Fibroblast of the aortic adventitia (primary cell): ENCODE data around the gene C6orf47. TPM values are rescaled to one million over a fixed set of nuclear protein-coding genes. Genes with fewer than 3 reads are reported as not detected.

Experiments
- DNase-seq: peaks from one replicate; pipeline ENCODE4 v3.0.0-alpha.2; 2010; ENCODE audit warnings: low read depth
- H3K4me3 ChIP-seq: 2 replicates; pipeline ENCODE4 v1.5.1; 2011; ENCODE audit warnings: low read depth, mild to moderate bottlenecking, control low read depth, low read length, moderate library complexity
- small RNA-seq: library from RNA; depleted of rRNA; stranded (forward); fragments of <200 nt; gene quantifications from one replicate; pipeline ENCODE3, GENCODE V24; 2012
- total RNA-seq: library from RNA; depleted of rRNA; stranded (reverse); fragments of >200 nt; gene quantifications from 2 replicates; pipeline ENCODE4 v1.2.3, GENCODE V29; 2012; ENCODE audit warnings: low replicate concordance
- TF ChIP-seq, protein P1 (sequence below): IDR thresholded peaks from 2 replicates; pipeline ENCODE4 v1.5.1; 2011; ENCODE audit warnings: mild to moderate bottlenecking, low read length, control low read depth, inconsistent platforms; ENCODE audit not compliant: insufficient read depth

The C6orf47 gene
- total RNA-seq, 1 donor = 18.4 TPM

DNA sequence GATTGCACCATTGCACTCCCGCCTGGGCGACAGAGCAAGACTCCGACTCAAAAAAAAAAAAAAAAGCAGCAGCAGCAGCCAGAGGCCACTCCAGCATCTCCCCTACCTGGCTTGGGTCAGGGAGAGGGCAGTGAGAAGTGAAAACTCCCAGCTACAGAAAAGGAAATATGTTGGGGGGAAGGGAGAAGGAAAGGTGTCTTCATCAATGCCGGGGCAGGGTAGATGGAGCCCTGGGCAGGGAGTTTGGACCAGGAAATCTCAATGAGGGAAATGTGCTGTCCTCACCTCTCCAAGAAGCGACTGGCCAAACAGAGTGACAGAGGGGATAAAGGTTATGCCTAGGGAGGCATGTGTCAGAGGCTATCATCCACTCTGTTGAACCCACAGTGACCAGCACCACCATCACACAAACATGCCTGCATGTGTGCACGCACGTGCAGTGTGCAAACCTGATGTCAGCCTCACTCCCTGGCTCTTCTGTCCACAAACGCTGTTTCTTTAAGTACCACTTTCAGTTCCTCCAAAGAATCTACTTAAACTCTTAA is 46.4 kb downstream of the C6orf47 start:
- no peak for DNase-seq
- no peak overlapping the region for H3K4me3 ChIP-seq
- TF ChIP-seq, protein P1, sequence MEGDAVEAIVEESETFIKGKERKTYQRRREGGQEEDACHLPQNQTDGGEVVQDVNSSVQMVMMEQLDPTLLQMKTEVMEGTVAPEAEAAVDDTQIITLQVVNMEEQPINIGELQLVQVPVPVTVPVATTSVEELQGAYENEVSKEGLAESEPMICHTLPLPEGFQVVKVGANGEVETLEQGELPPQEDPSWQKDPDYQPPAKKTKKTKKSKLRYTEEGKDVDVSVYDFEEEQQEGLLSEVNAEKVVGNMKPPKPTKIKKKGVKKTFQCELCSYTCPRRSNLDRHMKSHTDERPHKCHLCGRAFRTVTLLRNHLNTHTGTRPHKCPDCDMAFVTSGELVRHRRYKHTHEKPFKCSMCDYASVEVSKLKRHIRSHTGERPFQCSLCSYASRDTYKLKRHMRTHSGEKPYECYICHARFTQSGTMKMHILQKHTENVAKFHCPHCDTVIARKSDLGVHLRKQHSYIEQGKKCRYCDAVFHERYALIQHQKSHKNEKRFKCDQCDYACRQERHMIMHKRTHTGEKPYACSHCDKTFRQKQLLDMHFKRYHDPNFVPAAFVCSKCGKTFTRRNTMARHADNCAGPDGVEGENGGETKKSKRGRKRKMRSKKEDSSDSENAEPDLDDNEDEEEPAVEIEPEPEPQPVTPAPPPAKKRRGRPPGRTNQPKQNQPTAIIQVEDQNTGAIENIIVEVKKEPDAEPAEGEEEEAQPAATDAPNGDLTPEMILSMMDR = no peak

DNA sequence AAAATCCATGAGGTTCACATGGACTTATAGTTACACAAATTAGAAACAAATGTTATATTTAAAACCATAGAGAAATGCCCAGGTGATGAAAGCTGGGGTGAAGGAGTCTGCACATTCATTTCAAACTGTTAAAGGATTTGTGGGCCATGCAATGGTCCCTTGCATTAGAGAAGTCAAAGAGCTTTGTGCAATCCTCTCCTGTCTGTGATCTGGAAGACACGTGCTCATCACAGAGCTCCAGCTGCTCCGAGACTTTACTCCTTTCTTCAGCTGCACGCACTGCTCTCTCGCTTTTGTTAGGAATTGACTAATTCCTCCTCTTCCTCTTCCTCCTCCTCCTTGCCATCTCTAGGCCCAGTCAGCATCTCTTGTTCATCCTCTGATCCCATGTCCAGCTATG is 49.6 kb downstream of the C6orf47 start:
- H3K4me3 ChIP-seq = no peak overlapping the region
- no peak for DNase-seq
- TF ChIP-seq, protein P1 = no peak

DNA sequence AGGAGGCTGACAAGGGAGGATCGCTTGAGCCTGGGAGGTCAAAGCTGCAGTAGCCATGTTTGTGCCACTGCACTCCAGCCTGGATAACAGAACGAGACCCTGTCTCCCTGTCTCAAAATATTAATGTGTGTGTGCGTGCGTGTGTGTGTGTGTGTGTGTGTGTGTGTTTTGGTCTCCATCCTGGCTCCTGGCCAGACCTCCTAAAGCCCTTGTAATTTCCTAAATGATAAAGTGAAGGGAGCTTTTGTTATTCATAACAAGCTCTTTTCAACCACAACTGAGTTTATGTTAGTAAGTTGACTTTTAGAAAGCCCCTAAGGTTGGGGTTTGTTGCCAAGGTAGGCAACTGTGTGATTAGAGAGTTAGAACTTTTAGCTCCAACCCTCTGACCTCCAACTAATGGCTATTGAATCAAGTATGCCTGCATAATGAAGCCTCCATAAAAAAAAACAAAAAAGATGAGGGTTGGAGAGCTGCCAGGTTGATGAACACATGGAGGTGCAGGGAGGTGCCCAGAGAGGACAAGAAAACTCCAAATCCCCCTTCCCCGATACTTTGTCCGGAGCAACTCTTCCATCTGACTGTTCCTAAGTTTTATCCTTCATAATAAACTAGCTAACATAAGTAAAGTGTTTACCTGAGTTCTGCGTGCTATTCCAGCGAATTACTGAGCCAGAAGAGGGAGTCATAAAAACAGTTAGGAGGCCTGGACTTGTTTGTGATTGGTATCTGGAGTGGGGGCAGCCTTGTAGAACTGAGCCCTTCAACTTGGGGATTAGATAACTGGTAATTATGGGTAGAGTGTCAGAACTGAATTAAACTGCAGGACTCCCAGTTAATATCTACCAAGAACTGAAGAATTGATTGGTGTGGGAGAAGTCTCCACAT is 50.8 kb downstream of the C6orf47 start:
- TF ChIP-seq, protein P1 = no peak
- no peak for DNase-seq
- no peak overlapping the region for H3K4me3 ChIP-seq

Small RNA genes within 50 kb of the gene (small RNA-seq; reads per million reads assigned to genes)
- gene MIR4646 (not detected), gene MIR6832 (0.25 reads per million), gene RF00019 (not detected), gene SNORA38 (114 reads per million, percentile 98 among the genes with 10 or more reads in this experiment), gene UQCRHP1 (not detected)

Other genes starting within 250 kb of the C6orf47 start
- gene MICB, start 162.6 kb downstream of the C6orf47 start, total RNA-seq = 3.4 and 16.6 TPM in 2 replicates
- gene MCCD1, start 131.8 kb downstream of the C6orf47 start, total RNA-seq = not detected in 2 replicates
- 197 and 290 TPM in 2 replicates for gene DDX39B, start 118.8 kb downstream of the C6orf47 start, total RNA-seq
- 3.8 and 6.7 TPM in 2 replicates for gene ATP6V1G2, start 114.2 kb downstream of the C6orf47 start, total RNA-seq
- 20.0 and 48.7 TPM in 2 replicates for gene NFKBIL1, start 113.2 kb downstream of the C6orf47 start, total RNA-seq
- gene LTA, start 88.5 kb downstream of the C6orf47 start, total RNA-seq = not detected in 2 replicates
- not detected in 2 replicates for gene TNF, start 85.2 kb downstream of the C6orf47 start, total RNA-seq
- gene LTB, start 78.4 kb downstream of the C6orf47 start, total RNA-seq = not detected in 2 replicates
- not detected in 2 replicates for gene LST1, start 74.5 kb downstream of the C6orf47 start, total RNA-seq
- gene NCR3, start 67.8 kb downstream of the C6orf47 start, total RNA-seq = not detected in 2 replicates
- gene AIF1, start 45.5 kb downstream of the C6orf47 start, total RNA-seq = not detected in 2 replicates
- gene PRRC2A, start 40.1 kb downstream of the C6orf47 start, total RNA-seq = 24.0 and 68.0 TPM in 2 replicates
- gene BAG6, start 8.1 kb downstream of the C6orf47 start, total RNA-seq = 109 and 161 TPM in 2 replicates
- gene APOM, start 4.9 kb downstream of the C6orf47 start, total RNA-seq = 2.0 TPM in 1 of 2 replicates, not detected in the other
- gene GPANK1, start 4.2 kb upstream of the C6orf47 start, total RNA-seq = 19.9 and 69.8 TPM in 2 replicates
- gene CSNK2B, start 5.3 kb upstream of the C6orf47 start, total RNA-seq = 134 and 214 TPM in 2 replicates
- gene LY6G5B, start 9.2 kb upstream of the C6orf47 start, total RNA-seq = 2.8 and 4.5 TPM in 2 replicates
- gene LY6G5C, start 20.3 kb upstream of the C6orf47 start, total RNA-seq = 1.1 TPM in 1 of 2 replicates, not detected in the other
- 23.5 and 27.1 TPM in 2 replicates for gene ABHD16A, start 42.5 kb upstream of the C6orf47 start, total RNA-seq
- not detected in 2 replicates for gene LY6G6F, start 46.1 kb upstream of the C6orf47 start, total RNA-seq
- gene LY6G6D, start 54.6 kb upstream of the C6orf47 start, total RNA-seq = not detected in 2 replicates
- not detected in 2 replicates for gene LY6G6C, start 61.0 kb upstream of the C6orf47 start, total RNA-seq
- not detected in 2 replicates for gene MPIG6B, start 62.6 kb upstream of the C6orf47 start, total RNA-seq
- 70.5 and 223 TPM in 2 replicates for gene DDAH2, start 68.5 kb upstream of the C6orf47 start, total RNA-seq
- gene CLIC1, start 75.8 kb upstream of the C6orf47 start, total RNA-seq = 174 and 576 TPM in 2 replicates
- 3.1 and 23.0 TPM in 2 replicates for gene MSH5, start 79.2 kb upstream of the C6orf47 start, total RNA-seq
- 0.90 and 6.2 TPM in 2 replicates for gene SAPCD1, start 101.9 kb upstream of the C6orf47 start, total RNA-seq
- gene VWA7, start 116.5 kb upstream of the C6orf47 start, total RNA-seq = 0.36 and 0.90 TPM in 2 replicates
- gene VARS1, start 135.0 kb upstream of the C6orf47 start, total RNA-seq = 19.6 and 68.8 TPM in 2 replicates
- gene LSM2, start 146.2 kb upstream of the C6orf47 start, total RNA-seq = 49.5 and 88.3 TPM in 2 replicates
- gene HSPA1L, start 154.5 kb upstream of the C6orf47 start, total RNA-seq = 1.4 and 2.4 TPM in 2 replicates
- 52.8 and 76.9 TPM in 2 replicates for gene HSPA1A, start 154.8 kb upstream of the C6orf47 start, total RNA-seq
- gene HSPA1B, start 167.0 kb upstream of the C6orf47 start, total RNA-seq = 62.0 and 112 TPM in 2 replicates
- 35.8 and 48.2 TPM in 2 replicates for gene NEU1, start 202.0 kb upstream of the C6orf47 start, total RNA-seq
- 0.27 TPM in 1 of 2 replicates, not detected in the other for gene SLC44A4, start 218.2 kb upstream of the C6orf47 start, total RNA-seq
- gene EHMT2, start 236.9 kb upstream of the C6orf47 start, total RNA-seq = 37.9 and 62.0 TPM in 2 replicates
- 3.3 and 3.8 TPM in 2 replicates for gene ZBTB12, start 241.3 kb upstream of the C6orf47 start, total RNA-seq